WTC11 (cell line): ENCODE data around the gene APOBEC3H. TPM values are rescaled to one million over a fixed set of nuclear protein-coding genes. Genes with fewer than 3 reads are reported as not detected.

Experiments used
- ATAC-seq: fragments of 200-7000 bp; cut with Tn5 transposase; 2 replicates; pipeline ENCODE4 v1.10.0; 2021; ENCODE audit warnings: mild to moderate bottlenecking, moderate library complexity
- CTCF ChIA-PET: fragments of 300-600 bp; sonication (Branson Sonifier 250); formaldehyde crosslinking; loops from one replicate; lab custom pipeline; 2021; ENCODE audit warnings: antibody characterized with exemption; lab: Charles Lee
- POLR2A ChIA-PET: fragments of 350-600 bp; sonication (Branson Sonifier 250); formaldehyde crosslinking; loops from one replicate; lab custom pipeline; 2021; ENCODE audit warnings: antibody characterized with exemption; lab: Charles Lee
- DNase-seq: peaks from one replicate; pipeline ENCODE4 v3.0.0; 2021; ENCODE audit warnings: low spot score
- H3K27ac Mint-ChIP-seq: 2 replicates; pipeline ENCODE4 v1.8.0; 2021; ENCODE audit warnings: mixed read lengths
- H3K27me3 Mint-ChIP-seq: 2 replicates; pipeline ENCODE4 v1.8.0; 2021; ENCODE audit warnings: low read depth, mild to moderate bottlenecking, moderate library complexity, mixed read lengths
- H3K36me3 Mint-ChIP-seq: 2 replicates; pipeline ENCODE4 v1.8.0; 2021; ENCODE audit warnings: mixed read lengths
- H3K4me1 Mint-ChIP-seq: 2 replicates; pipeline ENCODE4 v1.8.0; 2022; ENCODE audit warnings: mixed read lengths
- H3K4me3 Mint-ChIP-seq: 2 replicates; pipeline ENCODE4 v1.8.0; 2021; ENCODE audit warnings: mild to moderate bottlenecking, moderate library complexity, mixed read lengths
- H3K9me3 Mint-ChIP-seq: 2 replicates; pipeline ENCODE4 v1.8.0; 2021; ENCODE audit warnings: mixed read lengths
- E2F4 ChIP-seq: sonication (generic); formaldehyde crosslinking; IDR thresholded peaks from 2 replicates; pipeline ENCODE4 v1.8.1; 2022; ENCODE audit warnings: low read depth, mild to moderate bottlenecking, moderate library complexity, missing genetic modification reagents, borderline replicate concordance
- E2F5 ChIP-seq: sonication (generic); formaldehyde crosslinking; IDR thresholded peaks from 2 replicates; pipeline ENCODE4 v1.8.1; 2022; ENCODE audit warnings: mild to moderate bottlenecking, moderate library complexity, missing genetic modification reagents
- FOXP4 ChIP-seq: sonication (generic); formaldehyde crosslinking; IDR thresholded peaks from 2 replicates; pipeline ENCODE4 v1.8.0; 2022; ENCODE audit warnings: mild to moderate bottlenecking, missing genetic modification reagents
- HMGXB4 ChIP-seq: sonication (generic); formaldehyde crosslinking; IDR thresholded peaks from 2 replicates; pipeline ENCODE4 v1.8.1; 2023; ENCODE audit warnings: mild to moderate bottlenecking, moderate library complexity, missing genetic modification reagents
- IRF2 ChIP-seq: sonication (generic); formaldehyde crosslinking; IDR thresholded peaks from 2 replicates; pipeline ENCODE4 v1.8.0; 2022; ENCODE audit warnings: low read depth, missing genetic modification reagents, borderline replicate concordance
- JAZF1 ChIP-seq: fragments of 250-450 bp; sonication (Bioruptor Pico); IDR thresholded peaks from 2 replicates; pipeline ENCODE4 v1.9.0; 2021; ENCODE audit warnings: moderate library complexity, mild to moderate bottlenecking, inconsistent platforms
- MAX ChIP-seq: sonication (generic); formaldehyde crosslinking; IDR thresholded peaks from 2 replicates; pipeline ENCODE4 v1.8.0; 2022; ENCODE audit warnings: mild to moderate bottlenecking, missing genetic modification reagents
- MYBL2 ChIP-seq: sonication (generic); formaldehyde crosslinking; IDR thresholded peaks from 2 replicates; pipeline ENCODE4 v1.8.1; 2023; ENCODE audit warnings: mild to moderate bottlenecking, moderate library complexity, missing genetic modification reagents
- PRDM15 ChIP-seq: sonication (generic); formaldehyde crosslinking; IDR thresholded peaks from 2 replicates; pipeline ENCODE4 v1.8.0; 2022; ENCODE audit warnings: missing genetic modification reagents
- SMAD4 ChIP-seq: sonication (generic); formaldehyde crosslinking; IDR thresholded peaks from 2 replicates; pipeline ENCODE4 v1.8.0; 2022; ENCODE audit warnings: mild to moderate bottlenecking, missing genetic modification reagents
- SOX15 ChIP-seq: fragments of 250-450 bp; sonication (Bioruptor Pico); IDR thresholded peaks from 2 replicates; pipeline ENCODE4 v1.9.0; 2021; ENCODE audit warnings: mild to moderate bottlenecking
- TEAD1 ChIP-seq: sonication (generic); formaldehyde crosslinking; IDR thresholded peaks from 2 replicates; pipeline ENCODE4 v1.8.0; 2022; ENCODE audit warnings: mild to moderate bottlenecking, missing genetic modification reagents
- TP53 ChIP-seq: sonication (generic); formaldehyde crosslinking; IDR thresholded peaks from 2 replicates; pipeline ENCODE4 v1.8.1; 2023; ENCODE audit warnings: mild to moderate bottlenecking, missing genetic modification reagents
- USF1 ChIP-seq: sonication (generic); formaldehyde crosslinking; IDR thresholded peaks from 2 replicates; pipeline ENCODE4 v1.8.0; 2022; ENCODE audit warnings: mild to moderate bottlenecking, missing genetic modification reagents
- USF2 ChIP-seq: sonication (generic); formaldehyde crosslinking; IDR thresholded peaks from 2 replicates; pipeline ENCODE4 v1.8.1; 2023; ENCODE audit warnings: mild to moderate bottlenecking, missing genetic modification reagents, moderate library complexity
- ZBTB21 ChIP-seq: sonication (generic); formaldehyde crosslinking; IDR thresholded peaks from 2 replicates; pipeline ENCODE4 v1.8.1; 2023; ENCODE audit warnings: mild to moderate bottlenecking, missing genetic modification reagents, borderline replicate concordance
- ZNF138 ChIP-seq: sonication (generic); formaldehyde crosslinking; conservative IDR thresholded peaks from 2 replicates; pipeline ENCODE4 v1.8.1; 2022; ENCODE audit warnings: mild to moderate bottlenecking, moderate library complexity, missing genetic modification reagents
- ZNF416 ChIP-seq: fragments of 250-450 bp; sonication (Bioruptor Pico); IDR thresholded peaks from 2 replicates; pipeline ENCODE4 v1.9.0; 2021; ENCODE audit warnings: mild to moderate bottlenecking, inconsistent platforms
- ZSCAN18 ChIP-seq: fragments of 250-450 bp; sonication (Bioruptor Pico); IDR thresholded peaks from 2 replicates; pipeline ENCODE4 v2.1.2; 2022; ENCODE audit warnings: mild to moderate bottlenecking, moderate library complexity
- total RNA-seq: library from RNA; stranded (reverse); gene quantifications from 3 replicates; pipeline ENCODE4 v1.2.3, GENCODE V29; 2021

Gene APOBEC3H
- total RNA-seq, 1 experiment from 2014 or later = 0.42 TPM

GRCh38 chr22:39098026-39098425, 982 bp downstream of the APOBEC3H start:
- CTCF ChIA-PET = interaction anchor here (0.8 to 1.7 kb wide), 5 partner anchors 16 to 95 kb away, joined by 3 to 11 read pairs (median 5); no protein-coding TSS in a partner anchor
- Mint-ChIP-seq H3K4me3 (no peak overlapping the region), H3K9me3 (no peaks in the 10 kb centered on the region), H3K27me3 (no peaks in the 10 kb centered on the region), H3K36me3 (no peaks in the 10 kb centered on the region), H3K4me1 (peaks cover 45% of the 10 kb centered on the region), H3K27ac (peak overlapping the region; percentile 54; the same call in 1 of the 2 replicates)
- DNase-seq = peak; percentile 60
- ATAC-seq = peak; percentile 94
- TF ChIP-seq MAX (peak; percentile 41; the same call in 1 of the 2 replicates), USF2 (CRISPR knock-in tag) (peak; percentile 77), IRF2 (CRISPR knock-in tag) (no peak), USF1 (CRISPR knock-in tag) (peak; percentile 83; the same call in 1 of the 2 replicates), ZBTB21 (CRISPR knock-in tag) (0 out of 2 replicates have a peak, but pooled peaks have one; percentile 22), ZNF416 (CRISPR knock-in tag) (peak; percentile 84; the same call in 1 of the 2 replicates)
- POLR2A ChIA-PET = interaction anchor here (0.6 to 0.8 kb wide), 2 partner anchors 28 to 139 kb away, joined by 3 to 6 read pairs; no protein-coding TSS in a partner anchor

- DNase-seq (no peak), ATAC-seq (no peak)
- Mint-ChIP-seq H3K36me3 (no peaks in the 10 kb centered on the region), H3K9me3 (no peaks in the 10 kb centered on the region), H3K4me3 (no peak overlapping the region), H3K27me3 (no peaks in the 10 kb centered on the region), H3K4me1 (peaks cover 45% of the 10 kb centered on the region), H3K27ac (no peak overlapping the region)
- ChIA-PET POLR2A (interaction anchor here (0.6 to 0.8 kb wide), 2 partner anchors 28 to 138 kb away, joined by 3 to 6 read pairs; no protein-coding TSS in a partner anchor), CTCF (interaction anchor here (1.0 to 1.7 kb wide), 4 partner anchors 16 to 91 kb away, joined by 3 to 11 read pairs (median 7); no protein-coding TSS in a partner anchor)
- no peak for TF ChIP-seq PRDM15
- TF ChIP-seq JAZF1 (CRISPR knock-in tag) = no peak
- TF ChIP-seq MAX = no peak
- no peak for TF ChIP-seq ZNF138 (CRISPR knock-in tag)
- no peak for TF ChIP-seq FOXP4 (CRISPR knock-in tag)
- no peak for TF ChIP-seq HMGXB4 (CRISPR knock-in tag)
- TF ChIP-seq MYBL2 = no peak
- no peak for TF ChIP-seq ZSCAN18
- TF ChIP-seq E2F4 (CRISPR knock-in tag) = no peak
- no peak for TF ChIP-seq SOX15 (CRISPR knock-in tag)
- TF ChIP-seq TP53 (CRISPR knock-in tag) = no peak
- TF ChIP-seq SMAD4 (CRISPR knock-in tag) = no peak
- no peak for TF ChIP-seq E2F5
- TF ChIP-seq TEAD1 = no peak
Measured at GRCh38 chr22:39098576-39098975, 1.5 kb downstream of the APOBEC3H start.
